Measurements from ENCODE around the gene ARTN. TPM values are rescaled to one million over a fixed set of nuclear protein-coding genes. Genes with fewer than 3 reads are reported as not detected.

ARTN gene
- total RNA-seq, 1 experiment from 2014 or later, result 36.0 TPM

DNA sequence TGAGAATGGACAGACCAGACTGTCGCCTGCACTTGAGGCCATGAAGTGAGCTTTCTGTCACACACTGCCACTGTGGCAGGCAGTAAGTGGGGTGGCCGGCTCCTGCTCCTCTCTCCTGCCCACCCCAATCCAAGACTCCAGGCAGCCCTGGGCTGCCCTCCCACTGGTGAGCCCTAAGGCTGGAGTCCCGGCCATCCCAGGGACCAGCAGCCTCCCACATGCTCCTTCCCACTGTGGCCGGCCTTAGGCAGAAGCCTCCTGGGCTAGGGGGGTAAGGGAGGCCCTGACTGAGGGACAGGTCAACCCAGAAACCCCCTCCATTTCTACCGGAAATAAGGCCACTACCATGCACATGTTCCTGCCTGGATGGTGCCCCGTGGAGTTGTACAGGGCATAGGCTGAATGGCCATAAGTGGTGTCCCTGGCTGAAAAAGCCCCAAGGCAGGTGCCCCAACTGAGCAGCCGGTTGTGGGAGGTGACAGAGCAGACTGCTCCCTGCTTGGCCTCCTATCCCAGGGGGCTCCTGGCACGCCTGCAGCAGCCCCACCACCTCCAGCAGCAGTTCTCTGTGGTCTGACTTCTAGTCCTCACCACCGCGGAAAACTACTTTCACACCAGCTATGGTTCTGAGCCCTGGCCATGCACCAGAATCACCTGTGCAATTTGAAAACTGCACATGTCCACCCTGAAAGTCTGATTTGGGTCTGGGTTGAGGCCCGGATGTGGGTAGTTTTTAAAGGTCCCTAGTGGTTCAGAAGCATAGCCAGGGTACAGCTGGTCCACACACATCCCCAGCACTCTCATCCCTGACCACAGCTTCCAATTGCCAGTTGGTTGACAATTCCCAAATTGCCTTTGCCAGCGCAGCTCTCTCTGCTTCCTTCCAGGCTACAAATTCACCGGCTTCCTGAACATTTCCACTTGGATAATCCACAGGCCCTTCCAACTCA is 1.6 kb upstream of the ARTN start:
- H3K4me3 ChIP-seq (ENCODE audit: low read length), result no peak overlapping the region
- no peaks in the 10 kb centered on the region for H3K27me3 ChIP-seq (ENCODE audit: low read length)
- TF ChIP-seq EZH2 (IDR thresholded peaks at IDR 0.05; ENCODE audit: low read length, unreplicated experiment) (no peak), EZH2phosphoT487 (IDR thresholded peaks at IDR 0.05; ENCODE audit: borderline replicate concordance, low read length) (no peak)
- TF ChIP-seq, protein P1, sequence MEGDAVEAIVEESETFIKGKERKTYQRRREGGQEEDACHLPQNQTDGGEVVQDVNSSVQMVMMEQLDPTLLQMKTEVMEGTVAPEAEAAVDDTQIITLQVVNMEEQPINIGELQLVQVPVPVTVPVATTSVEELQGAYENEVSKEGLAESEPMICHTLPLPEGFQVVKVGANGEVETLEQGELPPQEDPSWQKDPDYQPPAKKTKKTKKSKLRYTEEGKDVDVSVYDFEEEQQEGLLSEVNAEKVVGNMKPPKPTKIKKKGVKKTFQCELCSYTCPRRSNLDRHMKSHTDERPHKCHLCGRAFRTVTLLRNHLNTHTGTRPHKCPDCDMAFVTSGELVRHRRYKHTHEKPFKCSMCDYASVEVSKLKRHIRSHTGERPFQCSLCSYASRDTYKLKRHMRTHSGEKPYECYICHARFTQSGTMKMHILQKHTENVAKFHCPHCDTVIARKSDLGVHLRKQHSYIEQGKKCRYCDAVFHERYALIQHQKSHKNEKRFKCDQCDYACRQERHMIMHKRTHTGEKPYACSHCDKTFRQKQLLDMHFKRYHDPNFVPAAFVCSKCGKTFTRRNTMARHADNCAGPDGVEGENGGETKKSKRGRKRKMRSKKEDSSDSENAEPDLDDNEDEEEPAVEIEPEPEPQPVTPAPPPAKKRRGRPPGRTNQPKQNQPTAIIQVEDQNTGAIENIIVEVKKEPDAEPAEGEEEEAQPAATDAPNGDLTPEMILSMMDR (conservative IDR thresholded peaks at IDR 0.05; ENCODE audit: low read depth, low read length), result no peak
- CTCF ChIA-PET, result interaction anchor here (1.0 to 3.9 kb wide), 3 partner anchors 15 to 169 kb away, joined by 3 to 83 read pairs (median 7); partner anchors contain the start of gene IPO13
- no peak for DNase-seq
- ATAC-seq, result no peak
- POLR2A ChIA-PET (ENCODE audit: unreplicated experiment), result no interaction called here
- H3K9me3 ChIP-seq (ENCODE audit: low read length), result no peaks in the 10 kb centered on the region
- BruUV-seq (replicated peaks), result no TSS peak
- no peaks in the 10 kb centered on the region; the same call in 1 of the 2 replicates for H3K36me3 ChIP-seq (ENCODE audit: low read depth, low read length)
- H3K4me2 ChIP-seq (ENCODE audit: low read length), result peak overlapping the region; percentile 82; the same call in 1 of the 2 replicates
- H3K79me2 ChIP-seq (ENCODE audit: low read length), result peaks cover 6% of the 10 kb centered on the region; the same call in 1 of the 2 replicates
- no peak overlapping the region for H3K9ac ChIP-seq (ENCODE audit: low read length)
- H3K9me2 ChIP-seq (replicated peaks; ENCODE audit: low read length), result no peaks in the 10 kb centered on the region
- no peak overlapping the region for H3K27ac ChIP-seq (ENCODE audit: low read length)
- H2AFZ ChIP-seq (ENCODE audit: low read length), result no peak overlapping the region
- H3K4me1 ChIP-seq (ENCODE audit: insufficient read depth, low read length), result peaks cover 50% of the 10 kb centered on the region
- intact Hi-C loops (cut with micrococcal nuclease), result loop anchor here (5.0 kb wide), 2 partner anchors 85 to 100 kb away; no protein-coding TSS in a partner anchor
- H3F3A ChIP-seq (ENCODE audit: low read length, unreplicated experiment), result no peaks in the 10 kb centered on the region
- no peaks in the 10 kb centered on the region for H4K20me1 ChIP-seq (ENCODE audit: low read length)

DNA sequence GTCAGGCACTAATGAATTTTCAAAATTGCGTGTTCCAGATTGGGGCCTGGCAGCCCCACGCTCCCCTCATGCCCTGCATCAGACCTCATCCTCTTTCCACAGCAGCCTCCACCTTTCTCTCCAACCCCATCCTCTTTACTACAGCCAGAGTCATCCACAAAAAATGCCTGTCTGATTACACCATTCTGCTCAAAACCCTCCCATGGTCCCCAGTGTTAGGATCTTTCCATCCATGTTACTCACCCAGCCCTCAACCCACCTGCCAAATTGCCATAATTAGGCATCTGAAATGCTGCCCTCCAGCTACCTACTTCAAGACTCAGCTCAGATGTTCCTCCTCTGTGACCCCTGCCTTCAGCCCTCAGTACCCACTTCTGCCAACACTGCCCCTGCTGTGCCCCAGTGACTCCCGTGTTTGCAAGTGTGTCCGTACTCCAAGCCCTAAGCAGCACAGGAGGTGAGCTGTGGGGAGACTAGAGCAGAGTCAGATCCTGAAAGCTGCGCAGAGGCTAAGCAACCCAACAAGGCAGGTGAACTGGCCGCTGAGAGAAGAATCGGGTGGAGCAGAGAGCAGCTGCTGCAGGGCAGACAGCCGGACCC is 715 bp upstream of the ARTN start:
- H3K9ac ChIP-seq (ENCODE audit: low read length), result peak overlapping the region; percentile 64
- H3K4me2 ChIP-seq (ENCODE audit: low read length), result peak overlapping the region; percentile 82
- H3K4me3 ChIP-seq (ENCODE audit: low read length), result peak overlapping the region; percentile 68
- ChIA-PET CTCF (interaction anchor here (0.6 to 3.9 kb wide), 5 partner anchors 14 to 207 kb away, joined by 3 to 83 read pairs (median 4); partner anchors contain the start of gene IPO13), POLR2A (ENCODE audit: unreplicated experiment) (interaction anchor here (0.6 to 0.7 kb wide), 2 partner anchors 170 to 810 kb away, joined by 3 read pairs; no protein-coding TSS in a partner anchor)
- peak; percentile 53 for DNase-seq
- peak overlapping the region; percentile 77 for H2AFZ ChIP-seq (ENCODE audit: low read length)
- TF ChIP-seq, protein P1 (conservative IDR thresholded peaks at IDR 0.05; ENCODE audit: low read depth, low read length), result no peak
- no peaks in the 10 kb centered on the region for H3K9me3 ChIP-seq (ENCODE audit: low read length)
- no peaks in the 10 kb centered on the region for H3K27me3 ChIP-seq (ENCODE audit: low read length)
- no peaks in the 10 kb centered on the region for H3K9me2 ChIP-seq (replicated peaks; ENCODE audit: low read length)
- peak overlapping the region; percentile 55 for H3K27ac ChIP-seq (ENCODE audit: low read length)
- intact Hi-C loops (cut with micrococcal nuclease), result loop anchor here (5.0 kb wide), 2 partner anchors 86 to 101 kb away; no protein-coding TSS in a partner anchor
- peaks cover 57% of the 10 kb centered on the region for H3K4me1 ChIP-seq (ENCODE audit: insufficient read depth, low read length)
- H3K79me2 ChIP-seq (ENCODE audit: low read length), result peaks cover 6% of the 10 kb centered on the region; the same call in 1 of the 2 replicates
- no peaks in the 10 kb centered on the region for H4K20me1 ChIP-seq (ENCODE audit: low read length)
- BruUV-seq (replicated peaks), result no TSS peak
- no peaks in the 10 kb centered on the region for H3F3A ChIP-seq (ENCODE audit: low read length, unreplicated experiment)
- no peaks in the 10 kb centered on the region; the same call in 1 of the 2 replicates for H3K36me3 ChIP-seq (ENCODE audit: low read depth, low read length)
- peak; percentile 6 for ATAC-seq

All from PC-3 (cell line).